GM21447 (cell line): Measurements from ENCODE around the gene OVOL2.
"Not testable (repeated sequence)": the region's sequence is repeated elsewhere in the genome, so short reads cannot be mapped to it uniquely, and the experiment has no call there.

Source experiments
- ATAC-seq: cut with Tn5 transposase; IDR thresholded peaks from one replicate; pipeline ENCODE4 v1.9.1; 2021; ENCODE audit not compliant: unreplicated experiment

Gene OVOL2

DNA sequence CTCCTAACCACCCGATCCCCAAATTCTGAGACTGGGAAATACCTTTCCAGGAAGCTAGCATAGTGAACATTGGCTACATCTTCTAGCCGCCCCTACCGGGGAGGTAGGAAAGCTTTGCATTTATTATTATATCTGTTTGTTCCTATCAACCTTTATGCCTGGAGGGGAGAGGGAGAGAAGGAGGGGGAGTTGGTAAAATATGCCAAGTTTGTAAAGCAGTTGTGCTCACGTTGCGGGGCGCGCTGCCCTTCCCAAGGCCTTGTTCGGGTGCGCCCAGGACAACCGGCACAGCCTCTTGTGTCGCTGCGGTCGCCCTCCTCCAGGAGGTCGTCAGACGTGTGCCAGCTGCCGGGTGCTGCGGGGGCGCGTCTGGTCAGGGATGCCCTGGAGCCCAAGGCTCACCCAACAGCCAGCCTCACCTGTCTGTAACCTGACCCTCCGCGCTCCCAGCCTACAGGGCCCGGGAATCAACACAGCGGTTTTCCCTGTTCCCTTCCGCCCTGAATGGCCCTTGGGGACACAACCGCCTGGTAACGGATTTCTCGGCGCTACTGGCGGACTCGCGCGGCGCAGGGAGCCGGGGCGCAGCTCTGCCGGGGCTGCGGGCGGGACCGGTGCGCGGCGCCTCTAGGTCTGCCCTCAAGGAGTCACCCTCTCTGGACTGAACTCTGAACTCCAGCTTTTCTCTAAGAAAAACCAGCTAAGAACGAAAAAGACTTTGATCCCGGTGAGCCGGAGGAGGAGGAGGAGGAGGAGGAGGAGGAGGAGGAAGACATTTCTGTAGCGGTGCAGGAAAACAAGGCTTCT, 1.1 kb upstream of the OVOL2 start:
- no peak for ATAC-seq

DNA sequence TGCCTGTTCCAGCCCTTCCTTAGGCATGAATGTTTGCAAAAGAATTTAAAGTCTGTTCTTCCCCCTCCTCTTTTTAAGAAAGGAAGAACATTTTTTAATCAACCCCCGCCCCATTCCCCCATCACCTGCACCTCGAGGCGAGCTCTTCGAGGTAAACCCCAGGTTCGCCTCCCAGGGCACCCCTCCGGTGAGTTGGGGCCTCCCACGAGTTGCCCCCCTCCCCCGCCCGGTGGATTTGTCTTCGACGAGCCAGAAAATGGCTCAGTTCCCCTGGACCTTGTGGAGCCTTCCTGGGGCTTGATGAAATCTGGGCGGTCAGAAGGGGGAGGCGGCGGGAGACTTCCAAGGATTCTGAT, 256 bp upstream of the OVOL2 start:
- no peak for ATAC-seq

DNA sequence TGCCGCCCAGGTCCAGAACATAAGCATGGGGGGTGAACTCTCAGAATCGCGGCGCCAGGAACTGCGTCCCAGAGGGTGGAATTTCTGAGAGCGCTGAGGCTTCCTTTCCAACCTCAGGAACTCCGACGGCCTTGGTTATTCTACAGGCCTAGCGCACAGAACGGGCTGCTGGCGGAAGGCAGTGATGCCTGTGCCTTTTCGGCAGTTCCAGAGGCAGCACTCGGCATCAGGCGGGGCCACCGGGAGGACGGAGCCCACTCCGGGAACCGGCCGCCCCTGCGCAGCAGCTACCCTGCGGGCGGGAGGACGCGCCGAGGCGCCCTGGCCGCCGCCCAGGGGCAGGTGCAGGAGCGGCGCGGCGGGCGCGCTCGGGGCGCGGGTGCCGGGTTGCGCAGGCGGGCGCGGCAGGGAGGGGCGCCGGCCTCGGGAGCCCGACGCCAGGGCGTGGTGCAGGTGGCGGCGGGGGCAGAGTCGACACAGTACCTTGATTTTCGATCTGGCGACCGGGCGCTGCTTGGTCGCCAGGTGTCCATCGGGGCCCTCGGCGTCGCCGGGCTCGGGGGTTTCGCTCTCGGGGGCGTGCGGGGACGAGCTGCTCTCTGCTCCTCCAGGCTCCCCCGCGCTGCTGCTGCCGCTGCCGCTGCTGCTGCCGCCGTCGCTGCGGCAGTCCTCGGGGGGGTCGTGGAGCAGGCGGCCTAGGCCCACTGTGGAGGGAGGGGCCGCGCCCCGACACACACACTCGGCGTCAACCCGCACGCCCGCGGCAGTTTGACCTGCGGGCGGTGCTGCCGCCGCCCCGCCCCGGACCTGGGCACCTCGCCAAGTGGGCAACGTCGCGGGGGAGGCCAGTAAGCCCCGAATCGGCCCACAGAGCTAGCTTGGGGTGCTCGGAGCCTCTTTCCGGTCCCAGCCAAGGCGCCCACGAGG, 1.3 kb downstream of the OVOL2 start:
- no peak for ATAC-seq

DNA sequence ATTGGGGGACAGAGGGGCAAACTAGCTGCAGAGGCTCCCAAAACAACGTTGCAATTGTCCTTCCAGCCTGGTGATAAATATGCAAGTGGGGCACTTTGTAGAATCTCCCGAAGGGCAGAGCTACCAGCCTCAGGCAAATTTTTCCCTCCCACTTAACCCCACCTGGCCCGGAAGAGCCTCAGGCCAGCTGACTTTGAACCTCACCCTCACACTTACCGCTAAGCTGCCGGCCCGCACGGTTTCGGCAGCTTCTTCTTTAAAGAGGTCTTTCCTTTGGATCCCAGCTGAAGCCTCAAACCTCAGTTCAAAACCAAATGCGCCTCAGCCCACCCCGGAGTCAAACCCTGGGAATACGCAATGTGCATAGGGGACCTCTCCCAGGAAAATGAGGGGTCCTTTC, 2.5 kb downstream of the OVOL2 start:
- ATAC-seq, result no peak

DNA sequence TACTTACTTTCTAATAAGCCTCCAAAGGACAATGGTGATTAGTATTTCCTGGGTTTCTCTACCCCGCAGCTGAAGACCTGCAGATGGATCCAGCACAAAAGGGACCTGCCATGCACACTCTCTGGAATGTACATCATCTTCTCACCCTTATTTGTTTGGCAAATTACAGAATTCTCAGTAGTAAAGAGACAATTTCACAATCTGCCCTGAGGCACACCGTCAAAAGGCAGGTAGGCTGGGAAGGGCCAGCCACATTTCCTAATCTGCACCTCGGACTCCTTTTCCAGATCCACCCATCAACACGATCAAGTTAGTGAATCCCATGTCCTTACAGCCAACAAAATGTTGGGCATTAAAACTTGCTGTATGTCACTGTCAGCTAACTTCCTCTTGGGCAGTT, 4.9 kb downstream of the OVOL2 start:
- ATAC-seq, result no peak

DNA sequence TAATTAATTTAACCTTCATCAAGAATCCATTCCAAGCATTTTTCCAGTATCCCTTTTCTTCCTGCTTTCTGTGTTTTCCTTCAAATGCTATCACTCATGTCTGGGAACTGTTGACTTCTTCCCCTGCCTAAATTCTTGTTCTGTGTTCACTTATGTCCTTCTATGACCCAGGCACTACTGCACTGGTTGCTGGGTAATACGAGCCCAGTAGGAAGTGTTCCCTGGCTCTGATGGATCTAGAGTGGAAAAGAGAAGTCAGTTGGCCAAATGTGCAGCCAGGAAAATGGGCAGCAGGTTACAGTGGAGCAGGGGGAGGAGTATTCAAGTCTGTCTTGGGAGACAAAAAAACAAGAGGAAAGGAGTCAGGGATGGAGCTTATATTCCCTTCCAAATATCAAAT, 7.1 kb downstream of the OVOL2 start:
- ATAC-seq, result no peak

DNA sequence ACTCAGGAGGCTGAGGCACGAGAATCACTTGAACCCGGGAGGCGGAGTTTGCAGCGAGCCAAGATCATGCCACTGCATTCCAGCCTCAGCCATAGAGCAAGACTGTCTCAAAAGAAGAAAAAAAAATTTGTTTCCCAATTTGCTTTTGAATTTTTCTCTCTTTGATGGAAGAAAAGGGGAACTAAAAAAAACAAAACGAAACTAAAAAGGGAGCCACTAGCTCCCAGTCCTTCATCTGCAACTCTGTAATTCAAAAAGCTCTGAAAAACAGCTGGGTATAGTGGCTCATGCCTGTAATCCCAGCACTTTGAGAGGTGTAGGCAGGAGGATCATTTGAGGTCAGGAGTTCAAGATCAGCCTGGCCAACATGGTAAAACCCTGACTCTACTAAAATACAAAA, 9.5 kb downstream of the OVOL2 start:
- ATAC-seq, result no peak

DNA sequence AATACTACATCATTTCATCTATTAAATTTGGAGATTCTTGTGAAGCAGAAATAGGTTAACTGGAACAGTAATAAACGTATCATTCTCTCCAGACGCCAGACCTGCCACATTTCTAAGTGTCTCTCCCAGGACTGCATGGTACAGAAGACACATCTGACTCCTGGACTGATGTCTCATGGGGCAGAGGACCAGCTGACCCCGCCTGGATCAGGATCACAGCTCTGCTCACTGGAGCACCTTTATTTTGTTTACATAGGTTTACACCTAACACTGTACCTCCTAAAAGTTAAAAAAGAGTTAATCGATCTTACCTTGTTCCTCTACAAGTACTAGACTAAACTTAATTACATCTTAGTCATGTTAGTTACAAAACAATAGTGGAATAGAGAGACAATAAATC, 11.2 kb downstream of the OVOL2 start:
- no peak for ATAC-seq

DNA sequence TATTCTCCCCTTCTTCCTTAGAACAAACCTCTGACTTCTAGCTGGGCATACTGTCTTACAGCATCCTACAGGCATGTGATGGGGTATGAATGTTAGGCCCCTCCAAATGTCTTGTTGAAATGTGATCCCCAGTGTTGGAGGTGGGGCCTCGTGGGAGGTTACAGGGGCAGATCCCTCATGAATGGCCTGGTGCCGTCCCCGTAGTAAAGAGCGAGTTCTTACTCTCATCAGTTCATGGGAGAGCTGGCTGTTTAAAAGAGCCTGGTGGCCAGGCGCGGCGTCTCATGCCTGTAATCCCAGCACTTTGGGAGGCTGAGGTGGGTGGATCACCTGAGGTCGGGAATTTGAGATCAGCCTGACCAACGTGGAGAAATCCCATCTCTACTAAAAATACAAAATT, 15.5 kb downstream of the OVOL2 start:
- no peak for ATAC-seq

DNA sequence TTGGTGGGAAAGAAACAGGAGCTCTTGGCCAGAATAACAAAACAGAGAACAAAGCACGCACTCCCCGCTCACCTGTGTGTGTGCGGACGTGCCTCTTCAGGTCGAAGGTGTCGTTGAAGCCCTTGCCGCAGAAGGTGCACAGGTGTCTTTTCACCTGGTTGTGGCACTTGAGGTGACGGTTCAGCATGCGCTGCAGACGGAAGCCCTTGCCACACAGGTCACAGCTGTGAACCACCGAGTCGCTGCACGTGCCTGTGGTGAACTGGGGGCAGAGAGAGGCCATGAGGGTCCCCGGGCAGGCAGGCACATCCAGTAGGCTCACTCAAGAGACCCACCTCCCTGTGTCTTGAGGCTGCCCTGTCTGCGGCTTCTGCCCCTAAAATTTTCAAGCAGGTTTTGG, 16.3 kb downstream of the OVOL2 start:
- no peak for ATAC-seq

DNA sequence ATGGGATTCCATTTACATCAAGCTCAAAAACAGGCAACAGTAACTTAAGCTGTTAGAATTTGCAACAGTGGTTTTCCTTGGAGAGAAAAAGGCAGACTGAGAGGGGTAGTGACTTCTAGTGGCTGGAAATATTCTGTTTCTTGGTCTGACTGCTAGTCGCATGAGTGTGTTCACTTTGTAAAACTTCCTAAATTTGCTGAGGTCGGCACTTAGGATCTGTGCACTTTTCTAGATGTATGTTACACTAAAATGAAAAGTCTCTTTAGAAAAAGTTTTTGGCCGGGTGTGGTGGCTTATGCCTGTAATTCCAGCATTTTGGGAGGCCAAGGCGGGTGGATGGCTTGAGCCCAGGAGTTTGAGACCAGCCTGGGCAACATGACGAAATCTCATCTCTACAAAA, 18.7 kb downstream of the OVOL2 start:
- no peak for ATAC-seq

DNA sequence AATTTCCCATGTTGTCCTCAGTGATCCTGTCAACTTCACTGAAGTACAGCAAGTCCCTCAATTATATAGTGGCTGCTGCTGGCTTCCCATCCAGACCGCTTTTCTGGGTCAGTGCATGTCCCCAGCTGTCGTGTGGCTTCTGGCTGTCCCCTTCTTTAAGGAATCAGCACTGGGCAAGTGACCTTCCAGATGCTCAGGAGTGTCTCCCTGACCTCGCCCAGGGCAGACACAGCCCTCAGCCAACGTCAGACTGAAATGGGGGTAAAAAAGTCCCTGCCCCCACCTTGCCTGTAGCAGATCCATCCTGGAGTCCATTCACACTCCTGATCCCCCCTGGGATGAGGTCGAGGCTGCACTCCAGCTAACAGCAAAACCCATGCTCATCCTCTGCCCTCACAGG, 23.7 kb downstream of the OVOL2 start:
- ATAC-seq, result no peak

DNA sequence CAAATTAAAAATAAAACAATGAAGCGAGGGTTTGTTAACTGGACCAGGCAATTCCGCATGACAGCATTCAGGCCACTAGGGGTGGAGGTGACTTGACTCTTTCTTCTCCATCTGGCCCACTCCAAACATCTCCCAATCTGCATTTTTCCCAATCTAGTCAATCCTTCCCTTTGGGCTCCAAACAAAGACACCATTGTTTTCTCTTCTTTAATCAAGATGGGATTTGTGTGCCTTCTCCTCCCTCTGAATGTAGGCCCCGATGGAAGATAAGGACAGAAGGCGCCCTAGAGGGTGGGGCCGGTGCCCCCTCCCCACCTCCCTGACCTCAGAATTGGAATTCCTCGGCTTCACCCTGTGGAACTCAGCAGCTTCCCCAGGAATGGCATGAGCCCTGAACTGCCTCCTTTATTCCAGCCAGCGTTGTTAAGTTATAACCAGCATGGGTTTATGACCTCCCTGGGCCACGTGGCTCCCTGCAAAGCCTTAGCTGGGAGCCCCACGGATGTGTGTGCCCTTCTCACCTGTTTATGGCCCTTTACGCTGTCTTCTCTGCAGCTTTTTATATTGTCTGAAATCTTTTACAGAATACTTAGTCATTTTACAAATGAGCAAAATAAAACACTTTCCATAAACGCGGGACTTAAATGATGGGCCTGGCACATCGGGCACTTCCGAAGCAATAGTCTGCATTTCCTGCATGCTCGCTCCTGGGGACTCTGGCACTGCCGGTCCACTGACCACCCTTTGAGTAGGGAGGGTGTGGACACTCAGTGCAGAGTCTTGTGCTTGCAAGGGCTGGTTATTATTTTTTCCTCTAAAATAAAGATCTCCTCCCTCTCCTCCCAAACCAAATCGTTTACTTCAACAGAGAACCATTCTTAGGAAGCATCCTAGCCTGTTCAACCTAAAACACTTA, 24.5 kb downstream of the OVOL2 start:
- ATAC-seq, result no peak

DNA sequence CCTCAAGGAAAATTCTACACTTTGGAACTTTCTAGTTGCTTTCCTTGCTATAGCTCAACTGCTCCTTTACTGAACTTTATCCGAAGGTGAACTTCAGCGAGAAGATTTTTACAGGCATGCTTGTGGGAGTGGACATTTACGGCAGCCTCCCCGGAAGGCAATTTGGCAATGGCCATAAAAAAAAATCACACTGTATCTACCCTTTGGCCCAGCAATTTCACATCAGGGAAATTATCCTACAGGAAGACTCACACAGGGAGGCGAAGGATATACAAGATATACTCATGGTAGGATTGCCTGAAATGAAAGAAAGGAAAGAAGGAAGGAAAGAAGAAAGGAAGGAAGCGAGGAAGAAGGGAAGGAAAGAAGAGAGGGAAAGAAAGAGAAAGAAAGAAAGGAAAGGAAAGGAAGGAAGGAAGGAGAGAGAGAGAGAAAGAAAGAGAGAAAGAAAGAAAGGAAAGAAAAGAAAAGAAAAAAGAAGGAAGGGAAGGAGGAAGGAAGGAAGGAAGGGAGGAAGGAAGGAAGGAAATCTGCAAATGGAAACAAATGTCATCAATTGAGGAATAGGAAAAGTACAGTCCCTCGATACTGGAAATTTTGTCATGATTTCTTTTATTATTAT, 25.7 kb downstream of the OVOL2 start:
- no peak for ATAC-seq

DNA sequence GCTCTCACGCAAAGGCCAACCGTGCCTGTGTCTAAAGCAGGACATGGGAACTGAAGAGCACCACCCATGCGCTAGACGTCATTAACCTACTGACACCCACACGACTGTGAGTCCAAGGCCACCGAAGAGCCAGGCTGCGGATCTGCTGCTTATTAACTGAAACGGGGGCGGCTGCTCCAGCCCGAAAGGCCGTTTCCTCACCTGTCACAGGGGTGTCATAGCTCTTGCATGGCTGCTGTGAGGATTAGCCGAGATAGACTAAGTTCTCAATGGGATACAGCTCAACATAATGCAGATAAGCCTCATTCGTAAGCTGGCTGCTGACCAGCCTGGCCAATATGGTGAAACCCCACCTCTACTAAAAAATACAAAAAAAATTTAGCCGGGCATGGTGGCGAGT, 26.7 kb downstream of the OVOL2 start:
- no peak for ATAC-seq

DNA sequence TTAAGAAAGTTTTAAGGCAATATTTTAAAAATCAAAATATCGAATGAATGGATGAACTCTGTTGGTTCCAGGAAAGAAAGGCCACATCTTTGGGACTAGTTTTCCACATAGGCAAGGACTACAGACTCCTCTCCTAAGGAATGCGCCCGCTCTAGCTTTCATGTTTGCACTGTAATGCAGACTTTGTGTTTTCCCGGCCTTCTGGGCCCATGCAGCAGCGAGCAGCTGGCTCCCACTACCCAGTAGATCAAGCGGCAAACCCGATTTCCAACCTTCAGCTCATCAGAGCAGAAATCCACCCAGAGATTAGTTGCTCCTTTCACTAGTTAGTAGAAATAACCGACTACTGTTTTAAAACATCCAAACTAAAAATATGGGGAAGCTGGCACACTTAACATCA, 27.7 kb downstream of the OVOL2 start:
- ATAC-seq, result no peak

DNA sequence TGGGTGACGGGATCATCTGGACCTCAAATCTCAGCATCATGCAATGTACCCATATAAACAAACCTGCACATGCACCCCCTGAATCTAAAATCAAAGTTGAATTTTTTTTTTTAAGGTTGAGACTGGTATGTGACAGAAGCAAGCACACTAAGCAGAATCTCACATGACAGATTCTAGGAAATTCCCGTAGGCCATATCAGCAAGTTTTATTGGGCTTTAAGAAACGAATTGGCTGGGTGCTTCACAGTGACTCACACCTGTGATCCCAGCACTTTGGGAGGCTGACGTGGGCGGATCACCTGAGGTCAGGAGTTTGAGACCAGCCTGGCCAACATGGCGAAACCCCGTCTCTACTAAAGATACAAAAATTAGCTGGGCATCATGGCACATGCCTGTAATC, 30.7 kb downstream of the OVOL2 start:
- ATAC-seq, result not testable (repeated sequence)

DNA sequence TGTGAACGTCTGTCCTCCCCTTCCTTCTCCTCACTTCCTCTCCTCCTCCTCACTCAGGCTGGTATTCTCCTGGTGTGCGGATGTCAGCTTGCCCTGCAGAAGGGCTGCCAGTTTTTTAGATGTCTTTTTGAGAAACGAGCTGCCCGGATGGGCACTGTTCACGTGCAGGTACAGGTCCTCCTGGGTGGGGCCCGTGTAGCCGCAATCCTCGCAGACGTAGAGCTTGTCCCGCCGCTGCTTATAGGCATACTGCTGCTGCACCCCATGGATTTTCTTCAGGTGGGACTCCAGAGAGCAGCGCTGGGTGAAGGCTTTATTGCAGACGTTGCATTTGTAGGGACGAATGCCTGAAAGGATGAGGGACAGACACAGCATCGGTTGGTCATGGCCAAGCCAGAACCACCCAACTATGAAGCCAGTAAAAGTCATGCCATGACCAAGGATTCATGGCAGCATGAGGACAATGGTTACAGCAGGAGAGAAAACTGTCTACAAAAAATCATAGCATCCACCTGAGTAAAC, 33.0 kb downstream of the OVOL2 start:
- no peak for ATAC-seq

DNA sequence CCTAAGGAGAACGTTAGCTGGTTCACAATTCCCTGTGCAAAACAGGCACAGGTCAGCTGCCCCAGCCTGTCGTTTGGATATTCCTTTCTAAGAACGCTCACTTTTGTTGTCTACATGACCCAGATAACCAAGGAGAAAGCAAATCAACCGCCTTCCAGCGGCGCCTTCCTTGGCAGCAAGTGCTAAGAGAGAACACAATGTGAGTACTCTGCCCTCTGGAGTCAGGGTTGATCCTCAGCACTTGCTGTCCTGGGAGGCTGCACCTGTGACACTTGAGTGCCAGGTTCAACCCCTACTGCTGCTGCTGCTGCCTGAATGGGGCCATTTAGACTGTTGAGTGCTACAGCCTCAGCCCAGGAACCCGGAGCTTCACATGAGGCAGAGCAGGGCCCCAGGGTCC, 36.8 kb downstream of the OVOL2 start:
- no peak for ATAC-seq

DNA sequence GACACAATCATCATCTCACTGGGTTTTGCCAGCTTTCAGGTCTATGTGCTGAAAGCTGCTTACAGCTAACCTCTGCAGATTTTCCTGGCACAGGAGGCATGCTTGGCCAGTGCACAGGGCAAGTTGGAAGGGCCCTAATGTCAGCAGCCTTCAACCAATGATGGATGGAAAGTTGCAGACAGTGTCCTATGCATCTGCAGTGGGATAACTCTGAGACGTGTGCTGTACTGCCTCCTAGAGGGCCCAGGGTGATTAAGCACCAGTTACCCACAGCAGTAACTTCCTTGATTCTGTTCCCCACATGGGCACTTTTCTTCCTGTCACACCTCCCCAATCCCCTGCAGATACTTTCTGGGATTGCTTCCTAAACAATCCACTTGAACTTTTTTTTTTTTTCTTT, 38.6 kb downstream of the OVOL2 start:
- ATAC-seq, result no peak

DNA sequence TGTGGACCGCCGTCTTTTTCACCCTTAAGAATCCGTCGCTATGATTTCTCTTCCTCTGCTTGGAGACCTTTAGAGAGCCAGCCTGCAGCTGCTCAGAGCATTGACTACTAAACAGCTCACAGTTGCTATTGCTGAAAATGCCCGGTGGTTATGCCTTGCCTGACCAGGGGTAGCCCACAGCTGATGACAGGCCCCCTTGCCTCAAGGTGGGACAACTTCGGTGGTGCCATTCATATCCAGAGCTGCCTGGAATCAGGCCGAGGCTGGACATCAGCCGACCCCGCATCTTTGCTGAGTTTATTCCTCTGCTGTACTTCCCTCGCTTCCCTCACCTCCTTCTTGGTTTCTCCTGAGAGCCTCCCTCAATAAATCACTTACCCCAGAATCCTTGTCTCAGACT, 39.6 kb downstream of the OVOL2 start:
- no peak for ATAC-seq
